GM19468 (cell line): ENCODE data around the gene PEX5.
"Not testable (repeated sequence)": the region's sequence is repeated elsewhere in the genome, so short reads cannot be mapped to it uniquely, and the experiment has no call there.

ENCODE experiments used
- ATAC-seq: cut with Tn5 transposase; IDR thresholded peaks from one replicate; pipeline ENCODE4 v1.9.1; 2021; ENCODE audit warnings: mild to moderate bottlenecking, moderate library complexity, moderate number of reproducible peaks; ENCODE audit not compliant: unreplicated experiment; ENCODE audit errors: extremely low read depth

Gene PEX5

GRCh38 chr12:7158781-7159609 is 30.5 kb upstream of the PEX5 start:
- no peak for ATAC-seq

- ATAC-seq, result no peak
These were observed 29.3 kb upstream of the PEX5 start for GRCh38 chr12:7160183-7160582.

GRCh38 chr12:7161327-7161726 is 28.2 kb upstream of the PEX5 start:
- ATAC-seq, result no peak

GRCh38 chr12:7161811-7162210 is 27.7 kb upstream of the PEX5 start:
- ATAC-seq, result no peak

GRCh38 chr12:7162691-7163114 is 26.8 kb upstream of the PEX5 start:
- no peak for ATAC-seq

- ATAC-seq, result no peak
These were observed 19.5 kb upstream of the PEX5 start for GRCh38 chr12:7169951-7170350.

- ATAC-seq, result no peak
These were observed 17.6 kb upstream of the PEX5 start for GRCh38 chr12:7171854-7172253.

- no peak for ATAC-seq
These were observed 14.0 kb upstream of the PEX5 start for GRCh38 chr12:7175493-7175892.

GRCh38 chr12:7176595-7176994 is 12.9 kb upstream of the PEX5 start:
- no peak for ATAC-seq

- ATAC-seq, result no peak
These were observed 11.0 kb upstream of the PEX5 start for GRCh38 chr12:7178481-7178880.

GRCh38 chr12:7180685-7181084 is 8.8 kb upstream of the PEX5 start:
- no peak for ATAC-seq

- not testable (repeated sequence) for ATAC-seq
These were observed 3.4 kb upstream of the PEX5 start for GRCh38 chr12:7186058-7186457.

- no peak for ATAC-seq
These were observed 706 bp upstream of the PEX5 start for GRCh38 chr12:7188562-7189397.

GRCh38 chr12:7190268-7191055 is 976 bp downstream of the PEX5 start:
- no peak for ATAC-seq

- no peak for ATAC-seq
These were observed 4.2 kb downstream of the PEX5 start for GRCh38 chr12:7193674-7194073.

- ATAC-seq, result no peak
These were observed 8.4 kb downstream of the PEX5 start for GRCh38 chr12:7197841-7198240.

GRCh38 chr12:7203109-7203508 is 13.6 kb downstream of the PEX5 start:
- ATAC-seq, result no peak

GRCh38 chr12:7205091-7205490 is 15.6 kb downstream of the PEX5 start:
- no peak for ATAC-seq

- ATAC-seq, result no peak
These were observed 17.2 kb downstream of the PEX5 start for GRCh38 chr12:7206691-7207090.

- ATAC-seq, result no peak
These were observed 18.6 kb downstream of the PEX5 start for GRCh38 chr12:7207866-7208625.
